Measurements from ENCODE around the gene TNS1. TPM values are rescaled to one million over a fixed set of nuclear protein-coding genes. Genes with fewer than 3 reads are reported as not detected.

TNS1 gene
- total and polyA plus RNA-seq, 4 donors = 67.0 to 377 (median 208) TPM

DNA sequence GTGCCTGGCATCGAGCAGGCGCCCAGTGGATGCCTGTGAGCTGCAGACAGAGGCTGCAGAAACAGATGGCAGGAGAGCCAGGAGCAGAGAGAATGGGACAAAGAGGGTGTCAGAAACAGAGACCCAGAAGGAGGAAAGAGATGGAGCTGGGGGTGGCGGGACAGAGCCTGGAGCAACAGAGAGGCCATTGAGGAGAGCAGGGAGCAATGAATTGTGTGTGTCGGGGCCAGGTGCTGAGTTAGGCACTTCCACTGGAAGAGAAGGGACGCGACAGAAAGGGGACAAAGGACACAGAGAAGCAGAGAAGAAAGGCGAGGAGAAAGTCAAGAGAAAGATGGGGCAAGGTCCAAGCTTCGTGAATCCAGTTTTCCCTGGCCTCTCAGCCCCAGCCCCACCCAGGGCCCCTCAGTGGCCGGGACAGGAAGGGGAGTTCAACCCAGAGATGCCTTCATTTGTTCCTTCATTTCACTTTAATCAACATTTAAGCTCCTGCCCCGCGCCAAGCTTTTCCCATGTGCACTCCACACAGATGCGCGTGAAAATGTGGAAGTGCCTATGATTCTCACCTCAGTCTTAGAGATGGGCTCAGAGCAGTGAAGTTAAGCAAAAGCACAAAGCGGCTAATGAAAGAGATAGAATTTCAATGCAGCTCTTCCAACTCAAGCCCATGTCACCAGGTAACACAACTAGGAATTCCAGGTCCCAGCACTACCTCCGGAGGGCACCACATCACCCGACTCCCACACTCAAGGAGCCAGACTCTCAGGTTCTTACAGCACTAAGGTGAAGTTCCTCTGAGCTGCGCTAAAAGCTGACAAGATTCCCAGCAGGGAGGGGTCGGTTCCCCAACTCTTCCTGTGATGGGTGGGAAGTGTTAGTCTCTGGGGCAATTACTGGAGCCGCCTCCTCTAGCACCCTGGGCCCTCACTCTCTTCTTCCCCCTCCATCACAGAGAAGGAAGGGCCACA is 55.1 kb downstream of the TNS1 start:
- no peak overlapping the region for H3K9ac ChIP-seq (ENCODE audit: insufficient read depth in 1 of 2, low read length in 2 of 2)
- H3K36me3 ChIP-seq (ENCODE audit: control insufficient read depth in 4 of 4, insufficient read depth in 4 of 4, low read length in 4 of 4) = peaks cover 0 to 3% (median 2%) of the 10 kb centered on the region in 4 donors
- no peak overlapping the region for H3K27ac ChIP-seq (ENCODE audit: low read depth in 1 of 2, low read length in 1 of 2)
- no peaks in the 10 kb centered on the region for H3K9me3 ChIP-seq (ENCODE audit: control insufficient read depth in 4 of 4, insufficient read depth in 3 of 4, low read length in 3 of 4)
- DNase-seq (no peak), ATAC-seq (ENCODE audit: insufficient read depth, low FRiP score) (no peak)
- no peaks in the 10 kb centered on the region for H3K27me3 ChIP-seq (ENCODE audit: control insufficient read depth in 3 of 3, insufficient read depth in 3 of 3, low read length in 2 of 3)
- H3K4me1 ChIP-seq (ENCODE audit: control insufficient read depth in 5 of 5, insufficient read depth in 5 of 5, low read length in 5 of 5) = peaks cover 0 to 66% (median 26%) of the 10 kb centered on the region in 5 donors
- no peak overlapping the region for H3K4me3 ChIP-seq
- TF ChIP-seq, protein P1, sequence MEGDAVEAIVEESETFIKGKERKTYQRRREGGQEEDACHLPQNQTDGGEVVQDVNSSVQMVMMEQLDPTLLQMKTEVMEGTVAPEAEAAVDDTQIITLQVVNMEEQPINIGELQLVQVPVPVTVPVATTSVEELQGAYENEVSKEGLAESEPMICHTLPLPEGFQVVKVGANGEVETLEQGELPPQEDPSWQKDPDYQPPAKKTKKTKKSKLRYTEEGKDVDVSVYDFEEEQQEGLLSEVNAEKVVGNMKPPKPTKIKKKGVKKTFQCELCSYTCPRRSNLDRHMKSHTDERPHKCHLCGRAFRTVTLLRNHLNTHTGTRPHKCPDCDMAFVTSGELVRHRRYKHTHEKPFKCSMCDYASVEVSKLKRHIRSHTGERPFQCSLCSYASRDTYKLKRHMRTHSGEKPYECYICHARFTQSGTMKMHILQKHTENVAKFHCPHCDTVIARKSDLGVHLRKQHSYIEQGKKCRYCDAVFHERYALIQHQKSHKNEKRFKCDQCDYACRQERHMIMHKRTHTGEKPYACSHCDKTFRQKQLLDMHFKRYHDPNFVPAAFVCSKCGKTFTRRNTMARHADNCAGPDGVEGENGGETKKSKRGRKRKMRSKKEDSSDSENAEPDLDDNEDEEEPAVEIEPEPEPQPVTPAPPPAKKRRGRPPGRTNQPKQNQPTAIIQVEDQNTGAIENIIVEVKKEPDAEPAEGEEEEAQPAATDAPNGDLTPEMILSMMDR (IDR thresholded peaks at IDR 0.05; ENCODE audit: control extremely low read depth, extremely low read depth) = no peak
- WGBS, 2 donors = 87 to 89% methylated on average over 19 of the region's 19 CpGs

DNA sequence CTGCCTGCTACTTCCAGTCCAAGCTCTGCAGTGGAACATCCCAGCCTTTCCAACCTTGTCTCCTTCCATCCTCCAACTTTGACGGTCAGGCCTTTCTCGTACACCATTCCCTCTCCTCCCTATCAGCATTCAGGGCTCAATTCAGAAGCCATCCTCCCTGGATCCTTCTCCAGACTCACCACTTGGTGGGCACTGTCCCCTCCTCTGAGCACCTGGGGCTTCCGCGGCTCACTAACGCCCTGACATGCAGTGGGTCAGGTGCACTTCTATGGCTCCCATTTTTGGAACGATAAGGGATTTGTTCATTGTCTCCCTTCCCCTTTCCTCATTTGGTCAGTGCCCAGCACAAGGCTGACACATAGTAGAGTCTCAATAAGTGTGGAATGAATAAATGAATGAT is 56.7 kb downstream of the TNS1 start:
- TF ChIP-seq, protein P1 (IDR thresholded peaks at IDR 0.05; ENCODE audit: control extremely low read depth, extremely low read depth) = no peak
- Histone ChIP-seq H3K36me3 (ENCODE audit: control insufficient read depth in 4 of 4, insufficient read depth in 4 of 4, low read length in 4 of 4) (no peaks in the 10 kb centered on the region), H3K27ac (ENCODE audit: low read depth in 1 of 2, low read length in 1 of 2) (no peak overlapping the region), H3K4me1 (ENCODE audit: control insufficient read depth in 5 of 5, insufficient read depth in 5 of 5, low read length in 5 of 5) (peaks cover 0 to 72% (median 21%) of the 10 kb centered on the region in 5 donors), H3K9ac (ENCODE audit: insufficient read depth in 1 of 2, low read length in 2 of 2) (no peak overlapping the region), H3K4me3 (no peak overlapping the region), H3K9me3 (ENCODE audit: control insufficient read depth in 4 of 4, insufficient read depth in 3 of 4, low read length in 3 of 4) (no peaks in the 10 kb centered on the region), H3K27me3 (ENCODE audit: control insufficient read depth in 3 of 3, insufficient read depth in 3 of 3, low read length in 2 of 3) (no peaks in the 10 kb centered on the region)
- no peak for ATAC-seq (ENCODE audit: insufficient read depth, low FRiP score)
- 91 to 95% methylated on average over 6 of the region's 6 CpGs for WGBS, 2 donors
- no peak for DNase-seq

DNA sequence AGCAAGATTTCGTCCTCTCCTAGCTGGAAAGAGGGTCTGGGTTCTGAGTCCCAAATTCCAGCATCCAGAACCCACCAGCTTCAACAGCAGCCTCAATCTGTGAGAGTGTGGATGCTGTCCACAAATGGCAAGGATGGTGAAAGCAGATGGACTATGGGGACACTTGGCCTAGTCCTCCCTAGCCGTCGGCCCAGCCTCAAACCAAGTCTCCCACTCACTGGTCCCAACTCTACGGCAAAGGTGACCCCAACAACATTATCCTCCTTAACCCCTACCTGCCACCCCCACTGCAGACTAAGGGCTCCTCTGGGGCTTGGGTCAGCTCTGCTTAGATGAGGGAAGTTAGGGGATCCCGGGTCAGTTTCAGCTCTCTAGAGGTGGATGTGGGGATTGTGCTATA is 57.3 kb downstream of the TNS1 start:
- 86 to 96% methylated on average over 5 of the region's 5 CpGs for WGBS, 2 donors
- no peak overlapping the region for H3K9ac ChIP-seq (ENCODE audit: insufficient read depth in 1 of 2, low read length in 2 of 2)
- peaks cover 0 to 72% (median 21%) of the 10 kb centered on the region in 5 donors for H3K4me1 ChIP-seq (ENCODE audit: control insufficient read depth in 5 of 5, insufficient read depth in 5 of 5, low read length in 5 of 5)
- H3K4me3 ChIP-seq = no peak overlapping the region
- TF ChIP-seq, protein P1 (IDR thresholded peaks at IDR 0.05; ENCODE audit: control extremely low read depth, extremely low read depth) = no peak
- no peaks in the 10 kb centered on the region for H3K36me3 ChIP-seq (ENCODE audit: control insufficient read depth in 4 of 4, insufficient read depth in 4 of 4, low read length in 4 of 4)
- peak in 1 of 3 donors; percentile 6 for DNase-seq
- H3K27ac ChIP-seq (ENCODE audit: low read depth in 1 of 2, low read length in 1 of 2) = no peak overlapping the region
- H3K27me3 ChIP-seq (ENCODE audit: control insufficient read depth in 3 of 3, insufficient read depth in 3 of 3, low read length in 2 of 3) = no peaks in the 10 kb centered on the region
- no peak for ATAC-seq (ENCODE audit: insufficient read depth, low FRiP score)
- H3K9me3 ChIP-seq (ENCODE audit: control insufficient read depth in 4 of 4, insufficient read depth in 3 of 4, low read length in 3 of 4) = no peaks in the 10 kb centered on the region
